SW 1271 (cell line): ENCODE results near the gene CREBRF.
"Not testable (repeated sequence)": the region's sequence is repeated elsewhere in the genome, so short reads cannot be mapped to it uniquely, and the experiment has no call there.

Experiments
- DNase-seq, 2 experiments: peaks; one replicate each; lab custom pipeline; 2025; lab: John Stamatoyannopoulos, UW

The CREBRF gene

DNA sequence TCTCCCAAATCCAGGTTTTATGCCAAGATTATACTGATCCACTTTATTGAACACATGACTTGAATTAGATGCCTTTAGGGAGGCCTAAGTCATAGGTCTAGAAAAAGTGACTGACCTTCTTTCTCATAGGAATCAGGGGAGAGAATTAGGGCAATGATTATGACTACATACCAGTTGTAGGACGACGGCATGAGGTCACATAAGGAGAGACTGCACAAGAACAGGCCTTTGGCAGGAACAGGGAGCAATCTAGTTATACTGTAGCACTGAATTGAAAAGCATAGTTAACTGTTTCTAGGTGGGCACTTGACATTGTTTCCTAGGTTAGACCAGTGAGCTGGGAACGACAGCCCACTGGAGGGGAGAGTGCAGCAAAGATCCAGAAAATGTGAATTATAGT, 22.7 kb downstream of the CREBRF start:
- no peak for DNase-seq

DNA sequence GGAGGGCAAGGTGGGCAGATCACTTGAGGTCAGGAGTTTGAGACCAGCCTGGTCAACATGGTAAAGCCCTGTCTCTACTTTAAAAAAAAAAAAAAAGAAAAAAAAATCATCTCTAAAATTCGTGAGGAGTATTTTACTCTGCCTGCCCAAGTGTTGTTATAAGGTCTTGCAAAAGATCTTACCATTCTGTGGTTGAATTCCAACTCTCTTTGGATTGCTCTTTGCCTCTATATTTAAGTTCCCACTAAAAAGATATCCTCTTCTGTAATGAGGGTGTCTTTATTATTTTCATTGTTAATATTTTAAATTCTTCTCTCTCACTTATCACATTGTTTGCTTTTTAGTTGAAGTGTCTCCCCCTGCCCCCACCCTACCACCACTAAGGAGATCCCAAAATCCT, 33.4 kb downstream of the CREBRF start:
- no peak for DNase-seq

GRCh38 chr5:173090639-173091038, 34.5 kb downstream of the CREBRF start:
- DNase-seq: no peak

- DNase-seq: no peak
Observed at GRCh38 chr5:173091981-173092380, 35.8 kb downstream of the CREBRF start.

GRCh38 chr5:173093606-173094005, 37.5 kb downstream of the CREBRF start:
- no peak for DNase-seq

DNA sequence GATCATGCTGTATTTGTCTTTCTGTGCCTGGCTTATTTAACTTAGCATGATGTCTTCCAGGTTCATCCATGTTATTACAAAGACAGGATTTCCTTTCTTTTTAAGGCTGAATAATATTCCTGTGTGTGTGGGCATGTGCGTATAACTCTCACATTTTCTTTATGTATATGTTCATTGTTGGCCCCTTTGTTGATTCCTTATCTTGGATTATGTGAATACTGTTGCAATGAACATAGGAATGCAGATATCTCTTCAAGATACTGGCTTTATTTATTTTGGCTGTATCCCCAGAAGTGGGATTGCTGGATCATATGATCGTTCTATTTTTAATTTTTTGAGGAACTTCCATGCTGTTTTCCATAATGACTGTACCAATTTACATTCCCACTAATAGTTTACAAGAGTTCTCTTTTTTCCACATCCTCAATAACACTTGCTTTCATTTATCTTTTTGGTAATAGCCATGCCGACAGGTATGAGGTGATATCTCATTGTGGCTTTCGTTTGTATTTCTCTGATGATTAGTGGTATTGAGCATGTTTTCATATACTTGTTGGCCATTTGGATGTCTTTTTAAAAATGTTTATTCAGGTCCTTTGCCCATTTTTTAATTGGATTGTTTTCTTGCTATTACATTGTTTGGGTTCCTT, 38.0 kb downstream of the CREBRF start:
- DNase-seq: peak in 1 of 2 experiments; percentile 26

DNA sequence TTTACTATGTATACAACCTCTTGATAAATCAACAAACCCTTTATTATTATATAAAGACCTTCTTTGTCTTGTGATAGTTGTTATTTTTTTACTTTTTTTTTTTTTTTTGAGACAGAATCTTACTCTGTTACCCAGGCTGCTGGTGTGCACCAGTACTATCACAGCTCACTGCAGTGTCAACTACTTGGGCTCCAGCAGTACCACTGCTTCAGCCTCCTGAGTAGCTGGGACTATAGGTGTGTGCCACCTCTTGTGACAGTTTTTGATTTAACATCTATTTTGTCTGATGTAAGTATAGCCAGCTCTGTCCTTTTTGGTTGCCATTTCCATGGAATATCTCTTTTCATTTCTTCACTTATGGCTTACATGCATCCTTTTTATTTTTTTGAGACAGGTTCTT, 42.6 kb downstream of the CREBRF start:
- no peak for DNase-seq

- DNase-seq: no peak
Observed at GRCh38 chr5:173099461-173099860, 43.3 kb downstream of the CREBRF start.

- DNase-seq: no peak
Observed at GRCh38 chr5:173101245-173101644, 45.1 kb downstream of the CREBRF start.

DNA sequence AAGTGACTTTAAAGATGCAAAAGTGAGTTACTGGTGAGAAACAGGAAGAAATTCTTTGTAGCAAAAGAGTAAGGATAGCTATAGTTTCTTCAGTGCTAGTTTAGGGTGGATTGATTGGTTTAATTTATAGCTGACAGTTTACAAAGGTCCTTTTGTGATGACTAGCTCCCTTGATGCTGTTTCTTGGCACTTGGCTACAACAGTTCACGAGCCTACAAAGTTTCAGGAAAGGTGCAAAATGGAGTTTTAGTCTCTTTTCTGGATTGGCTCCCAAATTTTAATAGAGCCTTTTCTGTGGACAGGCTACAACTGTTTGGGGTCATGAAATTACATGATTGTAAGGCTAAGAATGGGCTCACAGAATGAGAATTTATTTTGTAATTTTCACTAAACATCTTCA, 47.3 kb downstream of the CREBRF start:
- DNase-seq: no peak

GRCh38 chr5:173108914-173109313, 52.8 kb downstream of the CREBRF start:
- DNase-seq: no peak

DNA sequence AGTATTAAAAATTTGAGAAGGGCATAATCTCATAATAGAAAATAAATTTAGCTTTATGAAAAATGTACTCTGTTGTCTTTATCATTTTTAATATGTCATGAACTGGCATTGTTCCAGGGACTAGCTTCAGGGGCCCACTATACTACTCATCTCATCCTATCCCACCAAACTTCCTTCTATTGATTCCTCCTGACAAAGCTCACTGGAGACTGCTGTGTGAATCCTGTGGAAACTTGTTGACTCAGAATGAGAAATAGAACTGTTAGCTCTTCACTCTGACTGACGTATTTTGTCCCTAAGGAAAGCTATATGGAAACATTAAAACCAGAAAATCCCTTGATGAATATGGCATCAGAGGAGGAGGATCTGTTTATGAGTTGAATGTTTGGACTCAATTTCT, 58.4 kb downstream of the CREBRF start:
- DNase-seq: no peak

DNA sequence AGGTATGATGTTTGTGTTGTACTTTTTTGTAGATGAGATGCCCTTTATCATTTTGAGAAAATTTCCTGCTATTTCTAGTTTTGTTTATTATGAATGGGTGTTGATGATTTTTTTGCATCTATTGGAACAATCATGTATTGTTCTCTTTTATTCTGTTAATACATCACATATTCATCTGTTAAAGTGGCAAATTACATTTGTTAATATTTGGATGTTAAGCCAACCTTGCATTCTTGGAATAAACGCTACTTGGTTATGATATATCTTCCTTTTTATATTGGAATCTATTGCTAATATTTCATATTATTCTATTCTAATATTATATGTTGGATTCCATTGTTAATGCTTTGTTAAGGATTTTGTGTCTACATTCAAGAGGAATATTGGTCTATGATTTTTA, 63.6 kb downstream of the CREBRF start:
- DNase-seq: no peak

- no peak for DNase-seq
Observed at GRCh38 chr5:173123416-173123815, 67.3 kb downstream of the CREBRF start.

DNA sequence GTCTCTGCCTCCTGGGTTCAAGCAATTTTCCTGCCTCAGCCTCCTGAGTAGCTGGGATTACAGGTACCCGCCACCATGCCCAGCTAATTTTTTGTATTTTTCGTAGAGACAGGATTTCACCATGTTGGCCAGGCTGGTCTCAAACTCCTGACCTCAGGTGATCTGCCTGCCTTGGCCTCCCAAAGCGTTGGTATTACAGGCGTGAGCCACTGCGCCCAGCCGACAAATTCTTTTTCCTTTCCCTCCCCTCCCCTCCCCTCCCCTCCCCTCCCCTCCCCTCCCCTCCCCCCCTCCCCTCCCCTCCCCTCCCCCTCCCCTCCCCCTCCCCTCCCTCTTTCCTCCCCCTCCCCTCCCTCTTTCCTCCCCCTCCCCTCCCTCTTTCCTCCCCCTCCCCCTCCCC, 76.0 kb downstream of the CREBRF start:
- not testable (repeated sequence) for DNase-seq

DNA sequence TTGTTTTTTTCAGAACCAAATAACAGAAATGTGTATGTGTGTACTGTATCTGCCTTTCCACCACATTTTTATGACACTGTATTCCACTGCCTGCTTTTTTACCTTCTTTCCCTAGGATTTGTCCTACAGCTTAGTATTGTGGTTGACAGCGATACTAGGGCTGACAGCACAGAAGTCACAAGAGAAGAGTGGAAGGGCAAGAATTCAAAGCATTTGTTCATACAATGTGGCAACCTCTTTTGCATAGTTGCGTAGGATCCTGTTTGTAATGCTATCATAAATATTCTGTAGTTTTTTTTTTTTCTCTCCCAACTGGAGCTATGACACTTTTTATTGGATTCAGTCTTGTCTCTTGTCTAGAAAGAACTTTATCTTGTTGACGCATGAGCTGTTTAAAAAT, 82.6 kb downstream of the CREBRF start:
- no peak for DNase-seq

- DNase-seq: no peak
Observed at GRCh38 chr5:173139631-173140030, 83.5 kb downstream of the CREBRF start.

DNA sequence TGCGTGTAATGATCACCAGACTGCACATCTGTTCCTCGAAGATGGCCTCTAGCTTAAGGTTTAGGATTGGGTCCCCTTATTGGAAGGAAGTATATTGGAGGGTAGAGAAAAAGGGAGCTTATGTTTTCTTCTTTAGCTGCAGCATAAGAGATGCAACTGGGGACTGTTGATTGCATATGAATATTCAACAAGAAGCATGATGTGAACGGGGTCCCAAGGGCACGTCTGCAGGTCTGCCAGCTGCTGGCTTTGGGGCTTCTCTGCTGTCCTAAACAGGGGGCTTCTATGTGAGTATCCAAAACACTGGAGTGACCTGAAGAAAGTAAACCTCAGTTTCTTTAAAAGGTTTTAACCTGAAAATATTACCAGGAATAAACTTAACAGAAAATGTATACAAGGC, 84.6 kb downstream of the CREBRF start:
- DNase-seq: no peak

GRCh38 chr5:173143567-173143966, 87.4 kb downstream of the CREBRF start:
- DNase-seq: no peak

DNA sequence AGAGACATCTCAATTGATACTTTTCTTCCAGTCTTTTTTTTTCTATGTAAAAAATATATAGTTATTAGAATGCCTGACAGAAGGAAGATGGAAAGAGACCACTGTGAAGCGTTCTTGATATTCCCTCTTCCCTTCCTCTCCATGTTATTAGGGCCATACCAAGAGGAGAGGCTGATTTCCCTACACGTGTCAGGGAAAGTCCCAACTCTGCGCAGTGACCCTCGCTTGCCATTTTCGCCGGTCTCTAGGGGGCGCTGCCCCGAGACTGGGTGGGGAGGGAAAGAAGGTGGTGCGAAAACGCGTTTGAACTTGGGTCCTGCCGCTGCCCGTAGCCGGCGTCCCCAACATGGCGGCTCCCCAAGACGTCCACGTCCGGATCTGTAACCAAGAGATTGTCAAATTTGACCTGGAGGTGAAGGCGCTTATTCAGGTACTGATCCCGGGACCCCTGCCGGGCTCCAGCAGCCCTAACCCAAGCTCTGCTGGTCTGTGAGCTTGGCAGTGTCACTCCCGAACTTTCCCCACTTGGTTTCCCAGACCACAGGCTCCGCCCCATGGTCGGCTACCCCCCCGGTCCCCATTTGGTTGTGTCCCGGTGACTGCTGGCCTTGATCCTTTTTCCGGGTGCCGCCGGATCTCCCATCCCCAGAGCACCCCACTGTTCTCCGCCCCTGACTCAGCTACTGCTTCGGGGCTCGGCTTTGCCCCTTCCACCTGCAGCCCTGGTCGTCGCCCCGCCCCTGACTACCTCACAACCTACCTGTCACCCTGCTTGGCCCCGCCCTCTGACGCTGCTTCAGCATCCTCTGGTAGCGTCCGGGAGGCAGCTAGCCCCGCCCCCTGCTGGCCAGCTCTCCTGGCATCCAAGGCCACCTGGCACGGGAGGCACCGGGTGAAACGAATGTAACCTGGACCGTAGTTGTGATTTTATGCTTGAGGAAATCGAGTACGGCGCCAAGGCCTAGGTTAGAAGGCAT, 88.3 kb downstream of the CREBRF start, which contains the start of gene BNIP1:
BNIP1 (plus strand) TSS at position 332 of the 977 bp plus-strand sequence; CDS start at position 347, 15 bp downstream.
- DNase-seq: peak; percentile 90 to 93

- no peak for DNase-seq
Observed at GRCh38 chr5:173148354-173148753, 92.2 kb downstream of the CREBRF start.

- DNase-seq: no peak
Observed at GRCh38 chr5:173152547-173152946, 96.4 kb downstream of the CREBRF start.

GRCh38 chr5:173153842-173154241, 97.7 kb downstream of the CREBRF start:
- DNase-seq: no peak
